AG09309 (cell line): ENCODE data around the gene NBPF12.
"Not testable (repeated sequence)": the region's sequence is repeated elsewhere in the genome, so short reads cannot be mapped to it uniquely, and the experiment has no call there.

ENCODE experiments used
- DNase-seq: peaks from one replicate; pipeline ENCODE4 v3.0.0-alpha.2; 2010; ENCODE audit warnings: low read depth
- H3K4me3 ChIP-seq: 2 replicates; pipeline ENCODE4 v1.5.1; 2011; ENCODE audit warnings: mild to moderate bottlenecking, low read depth, low read length, moderate library complexity; ENCODE audit not compliant: control insufficient read depth

The NBPF12 gene, protein sequence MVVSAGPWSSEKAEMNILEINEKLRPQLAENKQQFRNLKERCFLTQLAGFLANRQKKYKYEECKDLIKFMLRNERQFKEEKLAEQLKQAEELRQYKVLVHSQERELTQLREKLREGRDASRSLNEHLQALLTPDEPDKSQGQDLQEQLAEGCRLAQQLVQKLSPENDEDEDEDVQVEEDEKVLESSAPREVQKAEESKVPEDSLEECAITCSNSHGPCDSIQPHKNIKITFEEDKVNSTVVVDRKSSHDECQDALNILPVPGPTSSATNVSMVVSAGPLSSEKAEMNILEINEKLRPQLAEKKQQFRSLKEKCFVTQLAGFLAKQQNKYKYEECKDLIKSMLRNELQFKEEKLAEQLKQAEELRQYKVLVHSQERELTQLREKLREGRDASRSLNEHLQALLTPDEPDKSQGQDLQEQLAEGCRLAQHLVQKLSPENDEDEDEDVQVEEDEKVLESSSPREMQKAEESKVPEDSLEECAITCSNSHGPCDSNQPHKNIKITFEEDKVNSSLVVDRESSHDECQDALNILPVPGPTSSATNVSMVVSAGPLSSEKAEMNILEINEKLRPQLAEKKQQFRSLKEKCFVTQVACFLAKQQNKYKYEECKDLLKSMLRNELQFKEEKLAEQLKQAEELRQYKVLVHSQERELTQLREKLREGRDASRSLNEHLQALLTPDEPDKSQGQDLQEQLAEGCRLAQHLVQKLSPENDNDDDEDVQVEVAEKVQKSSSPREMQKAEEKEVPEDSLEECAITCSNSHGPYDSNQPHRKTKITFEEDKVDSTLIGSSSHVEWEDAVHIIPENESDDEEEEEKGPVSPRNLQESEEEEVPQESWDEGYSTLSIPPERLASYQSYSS (N-terminal part only)

DNA sequence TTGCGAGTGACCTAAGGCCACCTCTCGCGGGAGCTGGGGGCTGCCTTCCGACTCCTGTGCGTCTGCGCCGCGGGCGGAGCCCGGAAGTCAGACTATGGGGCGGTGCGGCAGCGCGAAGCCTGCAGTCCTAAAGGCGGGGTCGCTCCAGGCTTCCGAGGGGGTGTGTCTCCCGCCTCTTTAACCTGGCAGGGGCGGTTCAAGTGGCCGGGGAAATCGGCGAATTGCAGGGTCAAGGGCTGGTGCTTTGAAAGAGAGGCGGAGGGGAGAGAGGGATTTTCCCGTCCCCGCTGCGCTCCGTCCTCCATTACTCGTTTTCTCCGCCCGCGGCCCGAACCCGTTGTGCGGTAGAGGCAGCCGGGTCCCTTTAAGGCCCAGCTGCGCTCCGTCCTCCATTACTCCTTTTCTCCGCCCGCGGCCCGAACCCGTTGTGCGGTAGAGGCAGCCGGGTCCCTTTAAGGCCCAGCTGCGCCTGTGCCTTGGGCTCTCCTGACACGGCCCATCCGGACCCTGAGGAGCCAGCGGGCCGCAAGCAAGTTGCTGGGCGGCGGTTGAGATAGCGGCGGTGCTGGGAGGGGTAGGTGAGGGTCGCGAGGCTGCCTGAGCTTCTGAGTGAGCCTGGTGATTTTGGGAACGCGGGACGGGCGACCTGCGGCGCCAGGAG is at the start of gene NBPF12:
TSS of gene NBPF12 (plus strand) at position 83 of the 661 bp plus-strand sequence. CDS start 21,820 bp downstream, outside the sequence.
- DNase-seq = peak; percentile 31
- H3K4me3 ChIP-seq = peak within 1 kb of the TSS; percentile 69

DNA sequence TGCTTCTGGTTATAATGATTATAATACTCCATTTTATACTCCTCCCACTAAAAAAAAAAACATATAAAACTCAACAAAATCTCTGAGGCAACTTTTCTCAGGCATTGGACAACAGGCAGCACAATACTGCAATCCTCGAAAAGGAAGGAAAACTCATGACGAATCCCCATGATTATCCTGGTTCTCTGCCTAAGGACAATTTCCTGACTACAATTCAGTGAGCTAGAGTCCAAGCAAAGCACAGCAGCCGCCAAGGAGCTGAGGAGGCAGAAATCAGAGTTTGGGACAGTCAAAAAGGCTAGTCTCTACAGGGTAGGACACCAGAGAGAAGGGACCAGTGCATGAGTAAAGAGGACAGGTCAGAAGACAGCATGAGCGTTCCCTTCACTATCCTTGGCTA is 46.8 kb upstream of the NBPF12 start:
- H3K4me3 ChIP-seq, DNase-seq: not testable (repeated sequence)

DNA sequence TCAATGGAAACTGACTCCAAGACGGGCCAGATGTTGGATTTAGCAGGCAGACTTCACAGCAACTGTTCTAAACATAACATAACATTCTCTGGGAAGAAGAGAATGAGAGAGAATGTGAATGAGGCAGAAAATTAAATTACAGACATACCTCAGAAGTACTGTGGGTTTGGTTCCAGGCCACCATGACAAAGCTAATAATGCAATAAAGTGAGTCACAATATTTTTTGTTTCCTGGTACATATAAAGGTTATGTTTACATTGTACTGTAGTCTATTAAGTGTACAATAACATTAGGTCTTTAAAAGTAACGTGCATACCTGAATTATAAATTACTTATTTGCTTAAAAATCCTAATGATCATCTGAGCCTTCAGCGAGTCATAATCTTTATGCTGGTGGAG is 45.8 kb upstream of the NBPF12 start:
- H3K4me3 ChIP-seq, DNase-seq: not testable (repeated sequence)

DNA sequence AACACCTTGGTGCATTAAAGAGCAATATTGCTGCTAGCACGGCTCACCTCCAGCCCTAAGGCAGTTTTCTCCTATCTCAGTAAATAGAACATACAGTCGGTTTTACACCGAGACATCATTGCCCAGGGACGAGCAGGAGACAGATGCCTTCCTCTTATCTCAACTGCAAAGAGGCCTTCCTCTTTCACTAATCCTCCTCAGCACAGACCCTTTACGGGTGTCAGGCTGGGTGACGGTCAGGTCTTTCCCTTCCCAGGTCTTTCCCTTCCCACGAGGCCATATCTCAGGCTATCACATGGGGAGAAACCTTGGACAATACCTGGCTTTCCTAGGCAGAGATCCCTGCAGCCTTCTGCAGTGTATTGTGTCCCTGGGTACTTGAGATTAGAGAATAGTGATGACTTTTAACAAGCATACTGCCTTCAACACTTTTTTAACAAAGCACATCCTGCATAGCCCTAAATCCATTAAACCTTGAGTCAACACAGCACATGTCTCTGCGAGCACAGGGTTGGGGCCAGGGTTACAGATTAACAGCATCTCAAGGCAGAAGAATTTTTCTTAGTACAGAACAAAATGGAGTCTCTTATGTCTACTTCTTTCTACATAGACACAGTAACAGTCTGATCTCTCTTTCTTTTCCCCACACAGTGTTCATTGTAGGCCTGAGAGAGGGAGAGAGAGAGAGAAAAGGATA is 30.4 kb upstream of the NBPF12 start:
- DNase-seq, H3K4me3 ChIP-seq: not testable (repeated sequence)

DNA sequence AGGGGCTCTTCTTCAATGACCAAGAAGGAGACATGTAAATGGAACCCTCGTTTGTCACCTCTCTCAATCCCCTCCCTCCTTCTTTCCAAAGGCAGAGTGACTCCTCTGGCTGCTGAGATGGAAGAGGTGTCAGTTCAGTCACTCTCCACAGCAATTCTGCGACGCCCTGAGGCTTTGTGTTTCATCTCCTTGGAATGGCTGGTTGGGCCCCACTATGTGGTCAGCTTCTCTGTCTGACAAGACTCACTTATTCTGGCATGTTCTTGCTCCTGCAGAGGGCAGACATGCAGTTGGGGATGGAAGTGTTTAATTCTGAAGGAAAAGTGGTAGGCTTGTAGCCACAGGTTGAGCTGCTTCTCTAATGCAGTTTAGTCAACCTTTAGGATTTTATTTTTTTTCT is 25.1 kb upstream of the NBPF12 start:
- H3K4me3 ChIP-seq, DNase-seq: not testable (repeated sequence)

DNA sequence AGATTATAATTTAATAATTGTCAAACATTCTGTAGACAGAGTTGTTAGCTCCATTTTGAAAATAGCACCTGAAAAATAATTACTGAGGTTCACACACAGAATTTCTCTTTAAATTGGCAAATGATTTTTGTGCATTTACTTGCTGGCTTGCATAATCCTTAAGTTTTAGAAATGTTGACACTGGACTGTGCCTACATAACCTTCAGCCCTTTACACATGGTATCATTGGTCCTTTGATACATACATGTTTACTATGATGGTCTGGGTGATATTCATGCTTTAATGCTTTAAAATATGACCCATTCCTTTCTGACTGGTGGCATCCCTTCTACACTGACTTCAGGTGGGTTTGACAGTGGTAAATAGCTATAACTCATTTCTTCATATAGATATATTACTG is 17.3 kb upstream of the NBPF12 start:
- DNase-seq, H3K4me3 ChIP-seq: not testable (repeated sequence)

DNA sequence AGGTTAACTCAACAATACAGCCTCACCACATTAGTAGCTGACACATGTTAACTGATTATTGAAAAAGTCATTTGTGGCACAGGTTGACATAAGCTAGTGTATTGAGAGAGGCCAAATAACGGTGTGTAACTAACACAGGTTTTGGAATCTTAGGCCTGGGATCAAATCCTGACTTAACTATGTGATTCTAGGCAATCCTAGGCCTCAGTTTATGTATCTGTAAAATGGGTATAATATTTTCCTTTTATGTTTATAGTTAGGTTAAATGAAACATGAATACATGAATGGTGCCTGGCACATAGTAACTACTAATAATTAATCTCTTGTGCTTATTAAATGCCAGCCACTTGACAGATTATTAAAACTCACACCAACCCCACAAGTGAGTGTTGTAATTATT is 15.5 kb upstream of the NBPF12 start:
- DNase-seq, H3K4me3 ChIP-seq: not testable (repeated sequence)

DNA sequence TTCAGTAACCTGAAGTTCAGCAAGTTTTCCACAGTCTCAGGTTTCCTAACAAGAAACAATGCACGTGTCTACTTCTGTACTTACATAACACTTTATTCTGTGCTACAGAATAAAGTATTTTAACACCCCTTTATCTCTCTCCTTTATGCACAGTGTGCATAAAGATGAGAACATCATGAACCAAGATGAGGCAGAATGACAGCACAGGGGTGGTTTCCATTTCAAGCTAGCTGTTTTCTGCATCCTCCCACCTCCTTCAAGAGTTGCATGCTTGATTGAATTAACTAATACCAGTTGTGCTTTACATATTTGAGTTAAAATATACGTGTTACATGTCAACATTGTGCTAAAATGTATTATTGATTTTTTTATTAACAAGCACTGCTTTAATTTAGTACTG is 14.0 kb upstream of the NBPF12 start:
- not testable (repeated sequence) for H3K4me3 ChIP-seq, DNase-seq

DNA sequence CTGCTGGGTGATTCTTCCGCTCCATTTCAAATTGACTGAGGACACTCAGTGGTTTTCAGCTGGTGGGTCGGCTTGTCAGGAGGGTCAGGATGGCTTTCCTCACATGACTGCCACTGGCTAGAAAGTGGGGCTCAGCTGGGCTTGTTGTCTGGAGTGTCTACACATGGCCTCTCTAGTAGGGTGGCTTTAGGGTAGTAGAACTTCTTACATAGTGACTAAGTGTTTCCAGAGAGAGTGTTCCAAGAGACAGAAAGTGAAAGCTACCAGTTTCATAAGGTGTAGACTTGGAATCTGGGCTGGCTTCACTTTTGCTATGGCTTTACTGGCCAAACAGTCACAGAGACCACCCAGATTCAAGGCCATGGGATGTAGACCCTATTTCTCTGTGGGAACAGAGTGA is 11.7 kb upstream of the NBPF12 start:
- DNase-seq, H3K4me3 ChIP-seq: not testable (repeated sequence)

DNA sequence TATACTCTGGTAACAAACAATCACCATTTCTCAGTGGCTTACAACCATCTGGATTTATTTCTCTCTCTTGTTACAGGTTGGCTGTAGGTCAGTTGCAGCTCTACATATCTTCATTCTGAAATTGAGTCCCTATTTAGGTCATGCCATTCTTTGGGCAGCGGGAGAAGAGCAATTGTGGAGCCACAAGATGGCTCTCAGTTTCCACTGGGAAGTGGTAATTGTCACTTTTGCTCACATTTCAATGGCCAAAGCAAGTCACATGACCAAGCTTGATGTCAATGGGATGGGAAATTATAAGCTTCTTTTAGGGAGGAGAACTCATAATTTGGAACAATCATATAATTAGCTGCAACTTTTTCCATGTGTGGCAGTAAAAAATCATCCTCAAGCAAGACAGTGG is 7.9 kb upstream of the NBPF12 start:
- not testable (repeated sequence) for H3K4me3 ChIP-seq, DNase-seq

DNA sequence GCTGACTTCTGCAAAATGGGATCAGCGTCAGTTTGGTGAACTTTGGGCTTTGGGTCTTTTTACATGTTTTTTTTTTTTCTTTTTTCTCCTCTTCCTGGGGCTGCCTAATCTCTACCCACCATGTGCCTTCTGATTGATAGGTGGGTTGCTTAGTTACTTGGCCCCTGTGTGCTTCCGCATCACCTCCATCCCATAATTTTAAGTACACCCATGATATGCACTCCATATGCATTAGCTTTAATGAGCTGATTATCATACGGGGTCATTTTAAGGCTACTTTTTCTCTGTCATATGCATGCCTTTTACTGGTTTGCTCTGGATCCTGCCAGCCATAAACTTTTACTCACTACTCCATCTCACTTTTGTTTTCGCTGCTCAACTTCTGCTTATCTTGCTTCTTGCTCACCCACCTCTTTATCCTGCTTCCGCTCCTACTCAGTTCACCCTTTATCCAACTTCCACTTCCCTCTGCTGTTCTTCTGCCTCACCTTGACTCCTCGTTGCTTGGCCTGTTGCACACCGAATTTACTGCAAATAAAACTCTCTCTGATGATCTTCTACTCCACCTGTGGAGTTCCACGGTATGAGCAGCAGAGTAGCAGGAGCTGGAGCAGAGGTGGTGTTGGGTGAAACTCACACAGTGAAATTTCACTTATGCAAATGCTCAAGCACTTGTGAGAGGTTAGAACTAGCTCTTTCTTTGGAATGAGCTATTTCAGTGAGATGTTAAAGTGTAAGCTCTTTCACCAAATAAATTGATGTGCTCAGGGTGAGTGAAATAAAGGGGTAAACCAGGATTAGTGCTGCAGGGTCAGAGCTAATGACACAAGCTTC is 3.5 kb upstream of the NBPF12 start:
- not testable (repeated sequence) for H3K4me3 ChIP-seq, DNase-seq

DNA sequence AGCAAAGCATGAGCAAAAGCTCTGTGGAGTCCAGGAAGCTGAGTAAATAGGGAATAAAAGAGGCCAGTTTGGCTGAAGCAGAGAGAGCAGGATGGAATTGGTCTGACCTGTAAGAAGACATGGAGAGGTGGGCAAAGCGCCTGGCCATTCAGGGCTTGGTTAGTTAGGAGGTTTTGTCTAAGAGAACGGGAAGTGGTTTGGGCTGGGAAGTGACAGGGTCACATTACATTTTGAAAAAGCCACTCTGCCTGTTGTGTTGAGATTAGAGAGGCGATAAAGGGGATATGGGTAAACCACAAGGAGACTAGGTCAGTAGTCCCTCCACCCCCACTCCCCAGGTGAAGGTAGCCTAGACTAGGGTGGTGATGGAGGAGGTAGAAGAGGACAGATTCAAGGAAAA is 662 bp upstream of the NBPF12 start:
- DNase-seq, H3K4me3 ChIP-seq: not testable (repeated sequence)

DNA sequence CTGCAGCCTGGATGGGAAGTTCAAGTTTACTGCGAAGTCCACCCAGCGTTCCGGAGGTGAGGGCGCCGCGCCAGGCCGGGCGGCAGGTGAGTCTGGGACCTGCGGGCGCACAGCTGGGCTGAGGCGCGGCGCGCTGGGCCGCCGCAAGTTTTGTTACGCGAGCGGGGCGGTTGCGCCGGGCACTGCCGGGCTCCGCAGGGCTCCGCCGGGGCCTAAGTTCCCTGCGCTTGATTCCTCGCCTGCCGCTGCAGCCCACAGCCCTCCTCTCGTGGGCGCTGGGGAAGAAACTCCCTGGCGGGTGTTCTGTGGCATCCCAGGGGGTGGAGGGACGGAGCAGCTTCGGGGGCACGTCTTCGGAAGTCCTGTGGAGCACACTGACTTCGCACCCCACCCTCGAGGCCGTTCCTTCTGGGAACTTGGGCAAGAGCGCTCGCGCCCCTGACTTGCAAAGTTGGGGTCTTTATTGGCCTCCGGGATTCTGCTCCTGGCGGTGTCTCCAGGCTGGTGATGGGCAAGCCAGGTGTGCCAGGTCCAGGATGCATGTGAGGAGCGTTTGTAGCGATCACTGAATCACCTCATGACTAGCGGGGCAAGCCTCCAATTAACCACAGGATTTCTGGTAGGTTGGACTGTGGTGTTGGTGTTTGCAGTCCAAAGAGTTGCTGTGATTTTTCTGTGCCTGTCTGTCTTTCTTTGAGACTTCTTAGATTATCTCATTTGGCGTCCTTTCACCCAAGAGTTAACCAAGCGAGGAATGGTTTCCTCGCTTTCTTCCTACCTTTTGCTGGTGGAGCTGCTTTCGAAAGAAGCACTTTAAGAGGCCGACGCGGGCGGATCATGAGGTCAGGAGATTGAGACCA is 1.0 kb downstream of the NBPF12 start:
- not testable (repeated sequence) for DNase-seq

DNA sequence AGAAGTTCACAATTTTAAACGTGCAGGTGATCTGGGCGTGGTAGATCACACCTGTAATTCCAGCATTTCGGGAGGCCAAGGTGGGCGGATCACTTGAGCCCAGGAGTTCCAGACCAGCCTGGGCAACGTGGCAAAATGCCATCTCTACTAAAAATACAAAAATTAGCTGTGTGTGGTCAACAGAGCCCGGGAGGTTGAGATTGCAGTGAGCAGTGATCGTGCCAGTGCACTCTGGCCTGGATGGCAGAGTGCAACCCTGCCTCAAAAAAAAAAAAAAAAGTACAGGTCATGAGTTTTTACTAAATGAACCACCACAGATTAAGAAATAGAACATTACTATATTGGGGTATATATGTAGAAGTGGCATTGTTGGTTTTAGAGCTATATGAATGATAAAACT is 2.2 kb downstream of the NBPF12 start:
- not testable (repeated sequence) for DNase-seq, H3K4me3 ChIP-seq

More for the DNA sequence above, 1.0 kb downstream of the NBPF12 start:
- peak overlapping the region; percentile 69 for H3K4me3 ChIP-seq

DNA sequence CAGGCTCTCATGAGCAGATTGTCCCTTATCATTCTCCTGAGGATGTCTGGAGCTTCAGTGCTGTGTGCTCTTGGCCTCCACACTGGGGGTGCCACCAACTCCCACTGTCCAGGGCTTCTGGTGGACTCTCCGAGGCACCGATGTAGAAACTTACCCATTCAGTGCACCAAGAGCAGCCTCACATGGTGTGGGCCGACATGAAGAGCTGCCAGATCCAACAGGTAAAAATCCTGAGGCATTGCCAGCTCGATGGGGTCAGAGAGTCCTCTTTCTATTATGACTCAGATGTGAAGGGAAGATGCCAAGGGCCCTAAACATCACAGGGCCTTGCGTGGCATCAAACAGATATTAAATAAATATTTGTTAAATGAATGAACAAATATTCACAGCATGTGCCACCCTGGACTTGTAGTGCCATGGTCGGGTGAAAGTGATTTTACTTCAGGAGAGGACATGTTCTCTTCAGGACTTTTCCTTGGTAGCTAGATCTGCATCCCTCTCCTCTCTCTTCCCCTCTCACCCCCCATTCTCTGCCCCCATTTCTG is 5.3 kb downstream of the NBPF12 start:
- not testable (repeated sequence) for DNase-seq, H3K4me3 ChIP-seq

DNA sequence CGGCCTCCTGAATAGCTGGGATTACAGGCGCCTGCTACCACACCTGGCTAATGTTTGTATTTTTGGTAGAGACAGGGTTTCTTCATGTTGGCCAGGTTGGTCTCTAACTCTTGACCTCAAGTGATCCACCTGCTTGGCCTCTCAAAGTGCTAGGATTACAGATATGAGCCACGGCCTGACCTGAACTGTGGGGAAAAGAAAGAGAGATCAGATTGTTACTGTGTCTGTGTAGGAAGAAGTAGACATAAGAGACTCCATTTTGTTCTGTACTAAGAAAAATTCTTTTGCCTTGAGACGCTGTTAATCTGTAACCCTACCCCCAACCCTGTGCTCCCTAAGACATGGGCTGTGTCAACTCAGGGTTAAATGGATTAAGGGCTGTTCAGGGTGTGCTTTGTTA is 10.0 kb downstream of the NBPF12 start:
- DNase-seq, H3K4me3 ChIP-seq: not testable (repeated sequence)
